ENCODE data around the gene GABRA5. TPM values are rescaled to one million over a fixed set of nuclear protein-coding genes. Genes with fewer than 3 reads are reported as not detected.

Gene GABRA5
- total RNA-seq, 2 experiments from 2014 or later: not detected

DNA sequence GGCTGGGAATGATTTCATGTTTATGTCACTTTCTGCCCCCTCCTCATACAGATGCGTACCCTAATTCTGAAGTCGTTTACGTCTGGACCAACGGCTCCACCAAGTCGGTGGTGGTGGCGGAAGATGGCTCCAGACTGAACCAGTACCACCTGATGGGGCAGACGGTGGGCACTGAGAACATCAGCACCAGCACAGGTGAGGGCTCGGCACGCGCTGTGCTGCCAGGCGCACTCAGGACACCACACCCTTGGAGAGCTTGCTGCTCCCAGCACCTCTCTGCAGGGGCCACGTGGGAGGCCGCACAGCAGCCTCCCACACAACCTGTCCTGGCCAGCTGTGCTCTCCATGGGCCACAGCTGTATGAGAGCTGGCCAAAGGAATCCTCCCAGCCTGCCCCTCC lies 70.3 kb downstream of the GABRA5 start:
- Mint-ChIP-seq H3K9me3 (peaks cover 12% of the 10 kb centered on the region), H3K4me3 (no peak overlapping the region), H3K27ac (no peak overlapping the region), H3K27me3 (no peaks in the 10 kb centered on the region), H3K36me3 (no peaks in the 10 kb centered on the region), H3K4me1 (ENCODE audit: low read depth) (no peaks in the 10 kb centered on the region)
- ChIA-PET CTCF (no interaction called here), POLR2A (no interaction called here)
- no peak for DNase-seq
- intact Hi-C loops (cut with micrococcal nuclease): no loop called here

DNA sequence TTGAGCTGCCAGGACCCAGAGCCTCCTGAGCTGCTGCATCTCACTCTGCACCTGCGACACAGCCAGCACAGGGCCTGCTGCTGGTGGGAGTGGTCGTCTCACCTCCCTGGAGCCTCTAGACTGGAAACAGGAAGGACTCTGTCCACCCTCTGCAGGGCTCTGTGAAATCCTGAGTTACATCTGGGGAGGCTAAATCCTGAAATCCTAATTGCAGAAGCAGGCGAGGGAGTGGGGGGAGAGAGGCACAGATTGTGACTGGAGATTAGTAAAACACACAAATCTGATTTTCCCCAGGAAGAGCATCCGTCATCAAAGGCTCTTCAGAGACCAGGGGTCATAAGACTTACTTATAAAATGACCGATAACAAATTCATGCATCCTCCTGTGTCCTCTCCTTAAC lies 72.5 kb downstream of the GABRA5 start:
- peaks cover 9% of the 10 kb centered on the region for H3K9me3 Mint-ChIP-seq
- H3K36me3 Mint-ChIP-seq: no peaks in the 10 kb centered on the region
- no peak overlapping the region for H3K4me3 Mint-ChIP-seq
- no peak overlapping the region for H3K27ac Mint-ChIP-seq
- H3K27me3 Mint-ChIP-seq: no peaks in the 10 kb centered on the region
- CTCF ChIA-PET: no interaction called here
- intact Hi-C loops (cut with micrococcal nuclease): no loop called here
- no peaks in the 10 kb centered on the region for H3K4me1 Mint-ChIP-seq (ENCODE audit: low read depth)
- DNase-seq: no peak
- POLR2A ChIA-PET: no interaction called here

DNA sequence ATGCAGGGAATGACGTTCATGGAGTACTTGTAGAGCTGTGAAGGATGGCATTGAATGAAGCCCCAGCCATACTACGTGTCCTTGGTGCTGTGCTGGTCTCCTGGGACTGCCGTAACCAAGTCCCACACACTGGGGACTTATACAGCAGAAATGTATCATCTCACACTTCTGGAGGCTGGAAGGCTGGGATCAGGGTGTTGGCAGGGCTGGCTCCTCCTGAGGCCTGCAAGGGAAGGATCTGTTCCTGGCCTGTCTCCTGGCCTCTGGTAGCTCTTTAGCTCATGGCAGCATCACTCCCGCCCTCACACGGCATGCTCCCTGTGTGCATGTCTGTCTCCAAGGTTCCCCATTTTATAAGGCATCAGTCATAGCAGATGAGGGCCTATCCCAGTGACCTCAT lies 74.6 kb downstream of the GABRA5 start:
- intact Hi-C loops (cut with micrococcal nuclease): no loop called here
- Mint-ChIP-seq H3K36me3 (no peaks in the 10 kb centered on the region), H3K27me3 (no peaks in the 10 kb centered on the region), H3K9me3 (peaks cover 4% of the 10 kb centered on the region), H3K4me3 (no peak overlapping the region), H3K4me1 (ENCODE audit: low read depth) (no peaks in the 10 kb centered on the region), H3K27ac (no peak overlapping the region)
- ChIA-PET CTCF (no interaction called here), POLR2A (no interaction called here)
- DNase-seq: no peak

DNA sequence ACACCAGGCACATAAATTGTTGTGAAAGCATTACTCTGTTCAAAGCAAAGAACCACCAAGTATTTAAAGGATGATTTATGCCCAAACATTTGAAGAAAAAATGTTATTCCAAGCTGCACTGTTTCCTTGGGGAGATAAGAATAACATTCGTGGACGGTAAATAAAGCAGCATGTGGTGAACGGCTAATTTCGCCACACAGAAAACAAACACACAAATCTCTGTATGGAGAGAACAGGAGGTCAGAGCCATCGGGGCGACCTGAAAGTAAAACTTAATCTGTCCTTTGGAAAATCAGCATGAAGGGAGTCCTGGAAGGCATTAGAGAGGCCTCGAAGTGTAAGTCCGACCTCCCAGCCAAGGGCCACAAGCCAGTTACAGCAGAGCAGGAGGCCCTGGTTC lies 77.0 kb downstream of the GABRA5 start:
- Mint-ChIP-seq H3K4me3 (no peak overlapping the region), H3K4me1 (ENCODE audit: low read depth) (no peaks in the 10 kb centered on the region), H3K27me3 (no peaks in the 10 kb centered on the region), H3K36me3 (no peaks in the 10 kb centered on the region), H3K27ac (no peak overlapping the region), H3K9me3 (peaks cover 4% of the 10 kb centered on the region)
- ChIA-PET CTCF (no interaction called here), POLR2A (no interaction called here)
- intact Hi-C loops (cut with micrococcal nuclease): no loop called here
- DNase-seq: no peak

DNA sequence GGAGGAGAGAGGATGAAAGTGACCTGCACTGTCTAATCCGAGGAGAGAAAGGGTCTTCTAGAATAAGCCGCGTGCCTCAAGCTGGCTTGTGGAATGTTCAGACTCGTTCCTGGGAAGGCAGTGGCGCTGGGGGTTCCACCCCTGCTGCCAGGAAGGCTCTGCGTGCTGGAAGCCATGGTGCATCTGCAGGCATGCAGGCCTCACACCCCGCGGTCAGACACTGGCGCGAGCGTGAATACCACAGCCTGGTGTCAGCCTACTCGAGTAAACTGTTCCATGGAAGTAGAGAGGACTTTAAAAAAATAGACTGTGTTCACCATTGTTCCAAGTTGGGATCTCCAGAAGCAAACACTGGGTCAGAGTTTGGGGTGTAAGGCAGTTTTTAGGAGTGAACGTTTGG lies 78.2 kb downstream of the GABRA5 start:
- CTCF ChIA-PET: no interaction called here
- no peak for DNase-seq
- intact Hi-C loops (cut with micrococcal nuclease): no loop called here

DNA sequence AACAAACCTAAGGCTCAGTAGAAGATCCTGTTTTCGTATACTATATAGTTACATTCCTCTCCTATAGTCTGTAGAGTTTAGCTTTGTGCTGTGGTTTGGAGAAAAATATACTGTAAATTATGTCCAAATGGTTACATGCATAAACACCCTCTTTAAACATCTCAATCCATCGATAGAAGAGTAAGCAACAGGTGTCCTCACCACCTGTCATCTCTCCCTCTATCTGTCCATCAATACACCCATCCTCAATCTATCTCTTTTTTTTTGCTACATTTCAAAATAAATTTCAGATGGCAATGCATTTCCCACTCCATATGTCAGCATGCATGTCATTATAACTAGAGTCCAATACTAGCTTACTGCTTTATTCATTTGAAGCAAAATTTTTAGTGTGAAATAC lies 83.1 kb downstream of the GABRA5 start:
- H3K9me3 Mint-ChIP-seq: peaks cover 13% of the 10 kb centered on the region
- no peaks in the 10 kb centered on the region for H3K27me3 Mint-ChIP-seq
- H3K4me1 Mint-ChIP-seq (ENCODE audit: low read depth): no peaks in the 10 kb centered on the region
- no peak overlapping the region for H3K27ac Mint-ChIP-seq
- H3K4me3 Mint-ChIP-seq: no peak overlapping the region
- POLR2A ChIA-PET: no interaction called here
- intact Hi-C loops (cut with micrococcal nuclease): no loop called here
- CTCF ChIA-PET: no interaction called here
- no peaks in the 10 kb centered on the region for H3K36me3 Mint-ChIP-seq
- DNase-seq: no peak

More for the DNA sequence above, 78.2 kb downstream of the GABRA5 start:
- no peak overlapping the region for H3K4me3 Mint-ChIP-seq
- peaks cover 4% of the 10 kb centered on the region for H3K9me3 Mint-ChIP-seq
- no peaks in the 10 kb centered on the region for H3K4me1 Mint-ChIP-seq (ENCODE audit: low read depth)
- H3K27me3 Mint-ChIP-seq: no peaks in the 10 kb centered on the region
- POLR2A ChIA-PET: no interaction called here
- no peaks in the 10 kb centered on the region for H3K36me3 Mint-ChIP-seq
- no peak overlapping the region for H3K27ac Mint-ChIP-seq

DNA sequence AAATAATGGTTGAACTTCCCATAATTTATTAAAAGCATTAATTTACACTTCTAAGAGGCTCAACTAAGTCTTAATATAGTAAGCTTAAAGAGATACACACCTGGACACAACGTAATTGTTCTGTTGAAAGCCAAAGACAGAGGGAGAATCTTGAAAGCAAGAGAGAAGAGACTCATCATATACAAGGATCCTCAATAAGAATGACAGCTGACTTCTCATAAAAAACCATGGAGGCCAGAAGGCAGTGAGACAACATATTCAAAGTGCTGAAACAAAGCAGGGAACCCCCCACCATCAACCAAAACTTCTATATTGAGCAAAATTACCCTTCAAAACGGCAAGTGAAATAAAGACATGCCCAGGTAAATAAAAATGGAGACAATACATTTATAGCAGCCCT lies 87.5 kb downstream of the GABRA5 start:
- DNase-seq: no peak
- ChIA-PET POLR2A (no interaction called here), CTCF (no interaction called here)
- H3K9me3 Mint-ChIP-seq: peaks cover 15% of the 10 kb centered on the region
- no peaks in the 10 kb centered on the region for H3K27me3 Mint-ChIP-seq
- no peaks in the 10 kb centered on the region for H3K36me3 Mint-ChIP-seq
- no peaks in the 10 kb centered on the region for H3K4me1 Mint-ChIP-seq (ENCODE audit: low read depth)
- H3K27ac Mint-ChIP-seq: no peak overlapping the region
- H3K4me3 Mint-ChIP-seq: no peak overlapping the region
- intact Hi-C loops (cut with micrococcal nuclease): no loop called here

DNA sequence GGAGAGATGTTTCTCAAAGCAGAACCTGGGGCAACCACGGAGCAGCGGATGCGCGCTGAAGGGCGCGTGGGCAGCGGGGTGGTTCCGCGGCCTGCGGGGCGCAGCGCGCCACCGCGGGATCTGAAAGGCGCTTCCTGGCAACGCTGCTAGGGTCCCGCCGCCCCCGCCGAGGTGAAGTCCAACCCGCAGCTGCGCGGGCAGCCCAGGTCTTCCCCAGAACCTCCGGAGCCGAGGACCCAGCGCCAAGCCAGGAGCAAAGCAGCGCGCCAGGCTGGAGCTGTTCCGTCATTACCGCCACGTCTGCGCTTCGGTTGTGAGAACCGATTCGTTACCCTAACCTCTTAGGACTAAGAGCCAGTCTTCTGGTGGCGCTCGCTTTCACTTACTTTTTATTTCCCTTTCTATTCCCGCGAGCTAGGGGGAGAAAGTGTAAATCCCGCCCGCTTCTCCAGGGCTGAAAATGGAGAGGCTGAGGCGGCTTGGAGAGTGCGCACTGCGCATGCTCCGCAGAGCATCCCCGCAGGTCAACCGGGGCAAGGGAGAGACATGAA lies 100.9 kb downstream of the GABRA5 start:
- CTCF ChIA-PET: no interaction called here
- no peak overlapping the region for H3K27ac Mint-ChIP-seq
- H3K9me3 Mint-ChIP-seq: no peaks in the 10 kb centered on the region
- intact Hi-C loops (cut with micrococcal nuclease): no loop called here
- POLR2A ChIA-PET: no interaction called here
- H3K36me3 Mint-ChIP-seq: no peaks in the 10 kb centered on the region
- DNase-seq: no peak
- peaks cover 18% of the 10 kb centered on the region for H3K27me3 Mint-ChIP-seq
- H3K4me1 Mint-ChIP-seq (ENCODE audit: low read depth): no peaks in the 10 kb centered on the region
- no peak overlapping the region for H3K4me3 Mint-ChIP-seq

DNA sequence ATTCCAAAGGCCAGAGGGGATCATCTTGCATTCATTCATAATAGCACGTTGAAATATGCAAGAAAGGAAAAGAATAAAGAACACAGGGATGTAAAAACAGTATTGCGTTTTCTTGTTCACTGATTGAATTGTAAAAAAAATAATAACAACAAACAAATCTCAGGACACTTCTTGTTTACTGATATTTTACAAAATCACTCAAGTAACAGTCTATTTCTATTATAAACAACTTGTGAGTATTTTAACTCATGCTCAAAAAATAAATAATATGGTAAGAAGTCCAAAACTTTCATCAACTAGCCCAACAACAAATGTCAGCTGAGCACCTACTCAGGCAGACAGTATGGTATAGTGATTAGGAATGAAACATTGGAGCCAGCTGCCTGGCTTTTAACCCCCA lies 101.9 kb downstream of the GABRA5 start:
- ChIA-PET POLR2A (no interaction called here), CTCF (no interaction called here)
- Mint-ChIP-seq H3K4me1 (ENCODE audit: low read depth) (no peaks in the 10 kb centered on the region), H3K27ac (no peak overlapping the region), H3K4me3 (no peak overlapping the region), H3K36me3 (no peaks in the 10 kb centered on the region), H3K9me3 (no peaks in the 10 kb centered on the region), H3K27me3 (peaks cover 18% of the 10 kb centered on the region)
- no peak for DNase-seq
- intact Hi-C loops (cut with micrococcal nuclease): no loop called here

DNA sequence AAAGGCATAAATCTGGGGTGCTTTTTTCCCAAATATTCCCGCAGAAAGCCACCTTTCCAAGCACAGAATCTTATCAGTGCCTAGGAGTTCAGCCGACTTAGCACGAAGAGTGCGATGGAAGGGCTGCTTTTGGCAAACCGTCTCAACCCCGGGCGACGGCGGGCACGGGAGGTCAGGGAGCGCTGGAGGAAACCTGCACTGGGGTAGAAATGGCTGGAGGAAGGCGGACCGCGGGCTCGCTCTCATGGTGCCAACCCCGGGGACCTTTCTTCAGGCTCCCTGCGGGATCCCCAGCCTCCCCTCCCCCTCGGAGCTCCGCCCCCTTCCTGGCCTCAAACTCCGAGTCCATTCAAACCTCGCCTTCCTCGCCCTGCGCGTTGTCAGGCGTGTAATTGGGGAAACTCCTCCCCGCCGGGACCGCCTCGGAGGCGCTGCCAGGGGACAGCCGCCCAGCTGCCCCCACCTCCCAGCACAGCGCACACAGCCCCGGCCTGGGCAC lies 103.9 kb downstream of the GABRA5 start, which contains the start of gene GABRG3:
GABRG3 (plus strand) TSS at position 470 of the 499 bp plus-strand sequence.
- ChIA-PET POLR2A (no interaction called here), CTCF (no interaction called here)
- Mint-ChIP-seq H3K9me3 (no peaks in the 10 kb centered on the region), H3K4me1 (ENCODE audit: low read depth) (no peaks in the 10 kb centered on the region), H3K27me3 (peaks cover 18% of the 10 kb centered on the region), H3K27ac (no peak within 1 kb of the TSS), H3K36me3 (no peaks in the 10 kb centered on the region), H3K4me3 (no peak within 1 kb of the TSS)
- no peak for DNase-seq
- intact Hi-C loops (cut with micrococcal nuclease): no loop called here

DNA sequence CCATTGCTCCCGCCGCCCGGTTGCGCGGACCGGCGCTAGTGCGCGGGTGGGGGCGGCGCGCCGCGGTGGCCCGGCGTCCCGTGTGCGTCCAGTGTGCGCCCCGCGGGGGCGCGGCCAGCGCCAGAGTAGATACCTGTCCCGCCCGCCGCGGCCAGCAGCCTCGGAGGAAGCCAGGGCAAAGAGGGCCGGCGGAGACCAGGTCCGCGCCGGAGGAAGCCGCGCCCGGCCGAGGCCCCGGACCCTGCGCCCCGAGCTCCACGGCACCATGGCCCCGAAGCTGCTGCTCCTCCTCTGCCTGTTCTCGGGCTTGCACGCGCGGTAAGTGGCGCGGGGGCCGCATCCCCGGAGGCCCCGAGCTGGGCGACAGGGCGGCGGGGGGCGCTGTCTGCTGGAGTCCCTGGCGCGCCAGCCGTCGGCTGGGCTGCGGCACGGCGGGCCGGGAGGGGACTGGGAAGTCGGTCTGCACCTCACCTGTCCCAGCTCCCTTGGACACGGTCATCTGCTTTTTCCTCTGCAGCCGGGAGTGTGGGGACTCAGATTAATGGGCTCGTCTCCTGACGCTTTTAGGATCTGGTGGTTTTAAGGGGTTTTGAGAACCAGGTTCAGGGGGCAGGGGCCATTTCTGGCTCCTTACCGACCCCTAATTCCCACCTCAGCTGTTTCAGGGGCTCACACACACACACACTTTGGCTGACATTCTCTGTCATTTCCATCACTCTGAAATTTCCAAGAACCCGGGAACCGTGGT lies 104.6 kb downstream of the GABRA5 start:
- CTCF ChIA-PET: no interaction called here
- peaks cover 18% of the 10 kb centered on the region for H3K27me3 Mint-ChIP-seq
- no peaks in the 10 kb centered on the region for H3K4me1 Mint-ChIP-seq (ENCODE audit: low read depth)
- POLR2A ChIA-PET: no interaction called here
- no peaks in the 10 kb centered on the region for H3K9me3 Mint-ChIP-seq
- intact Hi-C loops (cut with micrococcal nuclease): no loop called here
- no peak overlapping the region for H3K4me3 Mint-ChIP-seq
- DNase-seq: no peak
- H3K36me3 Mint-ChIP-seq: no peaks in the 10 kb centered on the region
- no peak overlapping the region for H3K27ac Mint-ChIP-seq

DNA sequence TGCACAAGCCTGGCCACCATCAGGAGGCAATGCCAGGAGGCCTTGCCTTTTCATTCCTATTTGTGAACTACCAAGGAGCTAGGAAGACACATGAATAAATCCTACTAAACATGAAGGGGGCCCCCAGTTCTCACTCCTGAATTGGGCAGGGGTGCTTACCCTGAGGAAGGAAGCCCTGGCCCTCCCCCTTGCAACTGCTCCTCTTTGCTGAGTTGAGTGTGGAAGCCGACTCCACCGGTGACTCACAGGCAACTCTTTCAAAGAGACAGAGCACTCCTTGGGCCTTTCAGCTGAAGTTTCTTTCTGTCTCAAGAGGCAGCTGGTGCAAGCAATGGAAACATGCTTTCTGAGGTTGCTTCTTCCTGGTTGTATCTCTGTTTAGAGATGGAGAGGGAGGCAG lies 105.8 kb downstream of the GABRA5 start:
- no peaks in the 10 kb centered on the region for H3K36me3 Mint-ChIP-seq
- peaks cover 18% of the 10 kb centered on the region for H3K27me3 Mint-ChIP-seq
- H3K27ac Mint-ChIP-seq: no peak overlapping the region
- CTCF ChIA-PET: no interaction called here
- intact Hi-C loops (cut with micrococcal nuclease): no loop called here
- no peak overlapping the region for H3K4me3 Mint-ChIP-seq
- POLR2A ChIA-PET: interaction anchor here (0.6 kb wide), 1 partner anchor 425 kb away, joined by 4 read pairs; no protein-coding TSS in a partner anchor
- H3K9me3 Mint-ChIP-seq: no peaks in the 10 kb centered on the region
- DNase-seq: no peak
- no peaks in the 10 kb centered on the region for H3K4me1 Mint-ChIP-seq (ENCODE audit: low read depth)

DNA sequence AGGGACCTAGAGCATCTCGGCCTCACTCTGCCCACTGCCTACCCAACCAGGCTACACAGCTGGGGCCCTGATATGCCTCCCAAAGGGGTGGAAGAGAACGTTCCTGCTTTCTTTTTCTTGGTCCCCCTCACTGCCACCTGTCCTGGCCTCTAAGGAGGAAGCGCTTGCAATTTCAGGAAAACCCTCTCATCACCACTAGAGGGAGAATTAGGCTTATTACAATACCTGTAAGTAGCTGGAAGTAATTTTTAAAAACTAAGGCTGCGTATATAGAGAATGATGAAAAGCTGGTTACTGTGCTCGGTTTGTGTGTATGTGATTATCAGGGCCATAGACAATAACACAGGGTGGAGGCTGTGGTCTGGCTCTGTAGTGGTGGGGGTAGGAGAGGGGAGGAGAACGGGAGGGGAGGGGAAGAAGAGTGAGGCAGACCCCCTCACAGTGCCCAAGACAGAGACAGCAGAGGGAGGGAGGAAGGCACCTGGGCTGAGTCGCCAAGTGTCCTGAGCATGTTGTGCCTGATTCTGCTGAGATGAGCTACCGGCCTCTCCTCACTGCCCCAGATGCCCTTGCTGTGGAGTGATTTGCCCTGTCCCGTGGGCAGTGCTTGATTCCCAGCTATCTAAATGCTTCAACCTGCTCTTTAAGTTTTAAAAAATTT lies 107.4 kb downstream of the GABRA5 start:
- DNase-seq: no peak

More for the DNA sequence above, 107.4 kb downstream of the GABRA5 start:
- Mint-ChIP-seq H3K9me3 (no peaks in the 10 kb centered on the region), H3K36me3 (no peaks in the 10 kb centered on the region), H3K27me3 (peaks cover 18% of the 10 kb centered on the region), H3K4me1 (ENCODE audit: low read depth) (no peaks in the 10 kb centered on the region), H3K27ac (no peak overlapping the region), H3K4me3 (no peak overlapping the region)
- POLR2A ChIA-PET: no interaction called here
- CTCF ChIA-PET: no interaction called here
- intact Hi-C loops (cut with micrococcal nuclease): no loop called here
